WTC11 (cell line): ENCODE results near the gene ZNF821. TPM values are rescaled to one million over a fixed set of nuclear protein-coding genes. Genes with fewer than 3 reads are reported as not detected.
"Not testable (repeated sequence)": the region's sequence is repeated elsewhere in the genome, so short reads cannot be mapped to it uniquely, and the experiment has no call there.

Source experiments
- ATAC-seq: fragments of 200-7000 bp; cut with Tn5 transposase; 2 replicates; pipeline ENCODE4 v1.10.0; 2021; ENCODE audit warnings: mild to moderate bottlenecking, moderate library complexity
- CTCF ChIA-PET: fragments of 300-600 bp; sonication (Branson Sonifier 250); formaldehyde crosslinking; loops from one replicate; lab custom pipeline; 2021; ENCODE audit warnings: antibody characterized with exemption; lab: Charles Lee
- POLR2A ChIA-PET: fragments of 350-600 bp; sonication (Branson Sonifier 250); formaldehyde crosslinking; loops from one replicate; lab custom pipeline; 2021; ENCODE audit warnings: antibody characterized with exemption; lab: Charles Lee
- DNase-seq: peaks from one replicate; pipeline ENCODE4 v3.0.0; 2021; ENCODE audit warnings: low spot score
- H3K27ac Mint-ChIP-seq: 2 replicates; pipeline ENCODE4 v1.8.0; 2021; ENCODE audit warnings: mixed read lengths
- H3K27me3 Mint-ChIP-seq: 2 replicates; pipeline ENCODE4 v1.8.0; 2021; ENCODE audit warnings: low read depth, mild to moderate bottlenecking, moderate library complexity, mixed read lengths
- H3K36me3 Mint-ChIP-seq: 2 replicates; pipeline ENCODE4 v1.8.0; 2021; ENCODE audit warnings: mixed read lengths
- H3K4me1 Mint-ChIP-seq: 2 replicates; pipeline ENCODE4 v1.8.0; 2022; ENCODE audit warnings: mixed read lengths
- H3K4me3 Mint-ChIP-seq: 2 replicates; pipeline ENCODE4 v1.8.0; 2021; ENCODE audit warnings: mild to moderate bottlenecking, moderate library complexity, mixed read lengths
- H3K9me3 Mint-ChIP-seq: 2 replicates; pipeline ENCODE4 v1.8.0; 2021; ENCODE audit warnings: mixed read lengths
- ATF6 ChIP-seq: sonication (generic); formaldehyde crosslinking; IDR thresholded peaks from 2 replicates; pipeline ENCODE4 v1.8.1; 2023; ENCODE audit warnings: mild to moderate bottlenecking, missing genetic modification reagents
- CTCF ChIP-seq: fragments of 200-600 bp; IDR thresholded peaks from 2 replicates; pipeline ENCODE4 v1.8.0; 2022; ENCODE audit warnings: antibody characterized with exemption
- E2F1 ChIP-seq: sonication (generic); formaldehyde crosslinking; IDR thresholded peaks from 2 replicates; pipeline ENCODE4 v1.8.0; 2022; ENCODE audit warnings: mild to moderate bottlenecking, missing genetic modification reagents
- E2F4 ChIP-seq: sonication (generic); formaldehyde crosslinking; IDR thresholded peaks from 2 replicates; pipeline ENCODE4 v1.8.1; 2022; ENCODE audit warnings: low read depth, mild to moderate bottlenecking, moderate library complexity, missing genetic modification reagents, borderline replicate concordance
- GRHL2 ChIP-seq: fragments of 250-450 bp; sonication (Bioruptor Pico); IDR thresholded peaks from 2 replicates; pipeline ENCODE4 v1.8.0; 2022; ENCODE audit warnings: mild to moderate bottlenecking, moderate library complexity; ENCODE audit not compliant: insufficient replicate concordance, severe bottlenecking
- GTF2I ChIP-seq: fragments of 250-450 bp; sonication (Bioruptor Pico); conservative IDR thresholded peaks from 2 replicates; pipeline ENCODE4 v1.4.0; 2021; ENCODE audit warnings: mild to moderate bottlenecking
- HMGA2 ChIP-seq: fragments of 250-450 bp; sonication (Bioruptor Pico); IDR thresholded peaks from 2 replicates; pipeline ENCODE4 v1.4.0; 2021; ENCODE audit warnings: mild to moderate bottlenecking, moderate library complexity
- MYBL2 ChIP-seq: sonication (generic); formaldehyde crosslinking; IDR thresholded peaks from 2 replicates; pipeline ENCODE4 v1.8.1; 2023; ENCODE audit warnings: mild to moderate bottlenecking, moderate library complexity, missing genetic modification reagents
- NR2C2 ChIP-seq: sonication (generic); formaldehyde crosslinking; IDR thresholded peaks from 2 replicates; pipeline ENCODE4 v1.8.0; 2022; ENCODE audit warnings: mild to moderate bottlenecking, missing genetic modification reagents
- SMAD3 ChIP-seq: sonication (generic); formaldehyde crosslinking; IDR thresholded peaks from 2 replicates; pipeline ENCODE4 v1.8.0; 2022; ENCODE audit warnings: missing genetic modification reagents, mild to moderate bottlenecking, borderline replicate concordance
- TP53 ChIP-seq: sonication (generic); formaldehyde crosslinking; IDR thresholded peaks from 2 replicates; pipeline ENCODE4 v1.8.1; 2023; ENCODE audit warnings: mild to moderate bottlenecking, missing genetic modification reagents
- USF2 ChIP-seq: sonication (generic); formaldehyde crosslinking; IDR thresholded peaks from 2 replicates; pipeline ENCODE4 v1.8.1; 2023; ENCODE audit warnings: mild to moderate bottlenecking, missing genetic modification reagents, moderate library complexity
- ZNF121 ChIP-seq: sonication (generic); formaldehyde crosslinking; IDR thresholded peaks from 2 replicates; pipeline ENCODE4 v1.8.0; 2023; ENCODE audit warnings: missing genetic modification reagents
- ZNF232 ChIP-seq: sonication (generic); formaldehyde crosslinking; IDR thresholded peaks from 2 replicates; pipeline ENCODE4 v1.8.0; 2022; ENCODE audit warnings: mild to moderate bottlenecking, missing genetic modification reagents
- ZNF416 ChIP-seq: fragments of 250-450 bp; sonication (Bioruptor Pico); IDR thresholded peaks from 2 replicates; pipeline ENCODE4 v1.9.0; 2021; ENCODE audit warnings: mild to moderate bottlenecking, inconsistent platforms
- total RNA-seq: library from RNA; stranded (reverse); gene quantifications from 3 replicates; pipeline ENCODE4 v1.2.3, GENCODE V29; 2021

Gene ZNF821
- total RNA-seq, 1 experiment from 2014 or later: 16.2 TPM

- POLR2A ChIA-PET, H3K4me1 Mint-ChIP-seq, H3K4me3 Mint-ChIP-seq, H3K36me3 Mint-ChIP-seq, CTCF ChIA-PET, ATAC-seq, H3K9me3 Mint-ChIP-seq, H3K27ac Mint-ChIP-seq, DNase-seq: not testable (repeated sequence)
- peaks cover 14% of the 10 kb centered on the region for H3K27me3 Mint-ChIP-seq
Measured at GRCh38 chr16:71831698-71832097, 52.3 kb downstream of the ZNF821 start.

GRCh38 chr16:71830359-71830758 is 53.6 kb downstream of the ZNF821 start:
- no peak overlapping the region for H3K4me3 Mint-ChIP-seq
- POLR2A ChIA-PET: no interaction called here
- CTCF ChIA-PET: no interaction called here
- TF ChIP-seq HMGA2 (CRISPR knock-in tag) (no peak), ZNF416 (CRISPR knock-in tag) (no peak), GRHL2 (no peak), ZNF232 (CRISPR knock-in tag) (no peak), GTF2I (CRISPR knock-in tag) (no peak), NR2C2 (CRISPR knock-in tag) (no peak), ATF6 (CRISPR knock-in tag) (no peak), TP53 (CRISPR knock-in tag) (no peak), USF2 (CRISPR knock-in tag) (no peak), MYBL2 (CRISPR knock-in tag) (no peak), SMAD3 (CRISPR knock-in tag) (no peak), CTCF (no peak), E2F1 (CRISPR knock-in tag) (no peak), ZNF121 (CRISPR knock-in tag) (no peak)
- TF ChIP-seq, all 79 proteins: peak for 0
- Mint-ChIP-seq H3K27me3 (peaks cover 14% of the 10 kb centered on the region), H3K4me1 (no peaks in the 10 kb centered on the region), H3K9me3 (no peaks in the 10 kb centered on the region; the same call in 1 of the 2 replicates), H3K36me3 (no peaks in the 10 kb centered on the region), H3K27ac (no peak overlapping the region)
- DNase-seq (no peak), ATAC-seq (no peak)

GRCh38 chr16:71826533-71827017 is 57.4 kb downstream of the ZNF821 start:
- no peak for DNase-seq
- H3K27ac Mint-ChIP-seq: no peak overlapping the region
- no peak for ATAC-seq
- H3K36me3 Mint-ChIP-seq: no peaks in the 10 kb centered on the region
- no peak overlapping the region for H3K4me3 Mint-ChIP-seq
- no peaks in the 10 kb centered on the region; the same call in 1 of the 2 replicates for H3K9me3 Mint-ChIP-seq
- H3K27me3 Mint-ChIP-seq: peaks cover 10% of the 10 kb centered on the region
- ChIA-PET CTCF (no interaction called here), POLR2A (no interaction called here)
- no peak for TF ChIP-seq E2F4 (CRISPR knock-in tag)
- no peaks in the 10 kb centered on the region for H3K4me1 Mint-ChIP-seq

GRCh38 chr16:71817155-71817500 is 66.9 kb downstream of the ZNF821 start:
- DNase-seq, POLR2A ChIA-PET, H3K27ac Mint-ChIP-seq, H3K9me3 Mint-ChIP-seq, H3K27me3 Mint-ChIP-seq, H3K36me3 Mint-ChIP-seq, ATAC-seq, CTCF ChIA-PET, H3K4me1 Mint-ChIP-seq, H3K4me3 Mint-ChIP-seq: not testable (repeated sequence)
